WERI-Rb-1 (cell line): ENCODE measurements around the gene EVI2A.

ENCODE experiments used
- DNase-seq: peaks from one replicate; pipeline ENCODE4 v3.0.0-alpha.2; 2020
- H3K27ac ChIP-seq: fragments of 250-450 bp; sonication (Bioruptor Pico); 2 replicates; pipeline ENCODE4 v1.5.1; 2020; ENCODE audit warnings: mild to moderate bottlenecking, moderate library complexity
- H3K27me3 ChIP-seq: fragments of 250-450 bp; sonication (Bioruptor Pico); 2 replicates; pipeline ENCODE4 v1.5.1; 2021; ENCODE audit warnings: mild to moderate bottlenecking, low read depth, moderate library complexity; ENCODE audit not compliant: insufficient read depth, severe bottlenecking
- H3K36me3 ChIP-seq: fragments of 250-450 bp; sonication (Bioruptor Pico); 2 replicates; pipeline ENCODE4 v1.5.1; 2020; ENCODE audit warnings: mild to moderate bottlenecking, moderate library complexity
- H3K4me3 ChIP-seq: 2 replicates; pipeline ENCODE4 v1.5.1; 2011; ENCODE audit warnings: low read depth, mild to moderate bottlenecking, control low read depth, low read length
- H3K9me3 ChIP-seq: fragments of 250-450 bp; sonication (Bioruptor Pico); 2 replicates; pipeline ENCODE4 v1.5.1; 2021; ENCODE audit warnings: mild to moderate bottlenecking, moderate library complexity; ENCODE audit not compliant: severe bottlenecking
- TF ChIP-seq, protein P1 (sequence below): IDR thresholded peaks from 2 replicates; pipeline ENCODE4 v1.5.1; 2011; ENCODE audit warnings: low read depth, mild to moderate bottlenecking, control low read depth, inconsistent platforms, low read length

Gene EVI2A

DNA sequence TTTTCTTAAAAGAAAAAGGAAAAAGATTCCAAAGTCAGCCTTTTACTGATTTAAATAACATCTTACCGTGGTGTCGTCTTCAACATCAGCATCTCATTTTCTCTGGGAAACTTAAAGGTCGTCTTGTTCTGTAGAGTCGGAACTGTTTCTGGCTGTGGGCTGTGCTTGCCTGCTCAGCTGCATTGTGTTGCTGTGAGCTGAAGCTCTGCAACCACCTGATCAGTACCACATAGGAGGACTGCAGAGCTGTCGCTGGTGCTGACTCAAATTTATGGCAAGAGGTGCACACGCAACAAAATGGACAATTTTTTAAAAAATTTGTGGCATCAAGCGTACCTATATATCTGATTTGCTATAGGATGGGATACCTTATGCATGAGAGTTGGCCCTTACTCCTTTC, 24.3 kb downstream of the EVI2A start, which contains the start of gene OMG:
Gene OMG (minus strand): TSS at position 150 of the 400 bp plus-strand sequence. CDS start 908 bp downstream, outside the sequence.
- no peak for DNase-seq
- Histone ChIP-seq H3K9me3 (no peaks in the 10 kb centered on the region), H3K27ac (no peak within 1 kb of the TSS), H3K4me3 (no peak within 1 kb of the TSS), H3K36me3 (peaks cover under 1% of the 10 kb centered on the region), H3K27me3 (no peaks in the 10 kb centered on the region)
- TF ChIP-seq, protein P1, sequence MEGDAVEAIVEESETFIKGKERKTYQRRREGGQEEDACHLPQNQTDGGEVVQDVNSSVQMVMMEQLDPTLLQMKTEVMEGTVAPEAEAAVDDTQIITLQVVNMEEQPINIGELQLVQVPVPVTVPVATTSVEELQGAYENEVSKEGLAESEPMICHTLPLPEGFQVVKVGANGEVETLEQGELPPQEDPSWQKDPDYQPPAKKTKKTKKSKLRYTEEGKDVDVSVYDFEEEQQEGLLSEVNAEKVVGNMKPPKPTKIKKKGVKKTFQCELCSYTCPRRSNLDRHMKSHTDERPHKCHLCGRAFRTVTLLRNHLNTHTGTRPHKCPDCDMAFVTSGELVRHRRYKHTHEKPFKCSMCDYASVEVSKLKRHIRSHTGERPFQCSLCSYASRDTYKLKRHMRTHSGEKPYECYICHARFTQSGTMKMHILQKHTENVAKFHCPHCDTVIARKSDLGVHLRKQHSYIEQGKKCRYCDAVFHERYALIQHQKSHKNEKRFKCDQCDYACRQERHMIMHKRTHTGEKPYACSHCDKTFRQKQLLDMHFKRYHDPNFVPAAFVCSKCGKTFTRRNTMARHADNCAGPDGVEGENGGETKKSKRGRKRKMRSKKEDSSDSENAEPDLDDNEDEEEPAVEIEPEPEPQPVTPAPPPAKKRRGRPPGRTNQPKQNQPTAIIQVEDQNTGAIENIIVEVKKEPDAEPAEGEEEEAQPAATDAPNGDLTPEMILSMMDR: no peak

DNA sequence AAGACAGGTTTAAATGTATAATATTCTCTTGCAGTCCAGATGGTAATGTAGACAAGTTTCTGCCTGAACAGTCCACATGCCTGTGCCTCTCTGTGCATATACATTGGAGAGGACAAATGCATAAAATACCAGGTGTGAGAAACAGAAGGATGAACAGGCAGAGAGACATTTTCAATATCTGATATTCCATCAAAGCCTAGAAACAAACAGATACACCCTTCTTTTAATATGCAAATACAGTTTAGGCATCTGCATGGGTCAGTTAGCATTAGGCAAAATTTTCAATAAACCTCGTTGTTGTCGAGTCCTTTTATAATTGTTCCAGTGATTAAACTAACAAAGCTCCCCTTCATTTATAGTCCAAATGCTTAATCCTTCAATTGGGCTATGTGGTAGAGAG, 25.3 kb downstream of the EVI2A start:
- H3K9me3 ChIP-seq: no peaks in the 10 kb centered on the region
- H3K4me3 ChIP-seq: no peak overlapping the region
- peaks cover 6% of the 10 kb centered on the region for H3K36me3 ChIP-seq
- TF ChIP-seq, protein P1: no peak
- H3K27ac ChIP-seq: no peak overlapping the region
- DNase-seq: no peak
- H3K27me3 ChIP-seq: no peaks in the 10 kb centered on the region

DNA sequence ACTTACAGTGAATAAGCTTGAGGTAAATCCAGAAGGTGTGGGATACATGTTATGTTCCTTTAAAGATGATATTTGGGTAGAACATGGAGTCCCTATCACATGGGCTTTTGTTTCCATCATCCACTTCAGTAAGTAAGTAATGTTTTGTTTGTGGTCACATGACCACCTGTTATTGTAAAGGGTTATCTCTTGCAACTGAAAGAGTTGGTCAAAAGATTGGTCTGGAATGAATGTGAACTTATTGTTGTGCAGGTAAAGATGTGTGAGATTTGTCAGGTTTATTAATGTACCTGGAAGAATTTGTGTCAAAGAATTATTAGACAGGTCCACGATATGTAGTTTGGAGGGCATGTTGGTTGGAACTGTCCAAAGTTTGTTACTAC, 25.9 kb downstream of the EVI2A start:
- DNase-seq: no peak
- TF ChIP-seq, protein P1: no peak

DNA sequence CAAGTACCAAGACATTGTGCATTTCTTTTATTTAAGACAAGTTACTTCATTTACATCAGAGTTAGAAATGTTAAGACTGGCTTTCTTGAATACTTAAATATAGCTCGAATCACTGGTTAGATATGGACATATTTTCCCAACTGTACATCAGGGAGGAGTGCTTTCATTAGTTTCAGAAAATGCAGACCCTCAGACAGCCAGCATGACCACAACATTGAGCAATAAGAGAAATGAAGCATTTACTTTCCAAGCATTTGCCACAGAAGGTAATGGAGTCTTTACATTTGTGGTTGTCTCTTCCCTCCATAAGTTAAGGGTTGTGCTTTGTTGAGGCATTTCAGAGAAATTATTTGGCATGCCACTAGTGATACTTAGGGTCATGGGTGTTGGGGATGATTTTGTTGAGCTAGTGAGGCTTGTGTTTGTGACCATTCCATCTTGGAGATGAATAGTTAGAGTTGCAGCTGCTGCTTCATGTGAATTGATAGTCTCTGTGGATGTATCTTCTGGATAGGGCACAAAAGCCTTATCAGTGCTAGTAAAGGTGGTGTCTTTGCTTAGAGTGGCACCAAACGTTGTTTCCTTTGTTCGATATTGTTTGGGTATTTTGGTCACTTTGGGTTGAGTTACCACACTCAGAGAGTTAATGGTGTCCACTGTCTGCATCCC, 26.5 kb downstream of the EVI2A start:
- Histone ChIP-seq H3K9me3 (no peaks in the 10 kb centered on the region), H3K27ac (no peak overlapping the region), H3K36me3 (peaks cover 6% of the 10 kb centered on the region), H3K27me3 (no peaks in the 10 kb centered on the region), H3K4me3 (no peak overlapping the region)
- TF ChIP-seq, protein P1: no peak
- DNase-seq: no peak

More for the DNA sequence above, 25.9 kb downstream of the EVI2A start:
- Histone ChIP-seq H3K27ac (no peak overlapping the region), H3K4me3 (no peak overlapping the region), H3K27me3 (no peaks in the 10 kb centered on the region), H3K36me3 (peaks cover 6% of the 10 kb centered on the region), H3K9me3 (no peaks in the 10 kb centered on the region)

DNA sequence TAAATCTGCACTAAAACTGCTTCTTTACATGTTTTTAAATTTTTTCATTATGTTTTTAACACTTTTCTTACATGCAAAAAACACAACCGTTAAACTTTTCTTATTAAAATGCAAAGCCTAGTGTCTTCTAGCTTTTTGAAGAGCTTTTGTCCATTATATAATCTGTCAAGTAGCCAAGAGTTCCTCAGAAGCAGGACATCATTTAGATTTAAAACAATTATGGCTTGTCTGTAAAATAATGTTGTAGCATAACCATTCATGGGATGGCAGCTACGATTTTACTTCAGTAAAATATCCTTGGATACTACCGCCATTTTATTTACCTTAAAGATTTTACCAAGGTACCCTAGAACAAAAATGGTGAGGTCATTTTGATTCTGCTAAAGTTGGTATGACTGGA, 27.2 kb downstream of the EVI2A start:
- Histone ChIP-seq H3K36me3 (peaks cover 6% of the 10 kb centered on the region), H3K4me3 (no peak overlapping the region), H3K27me3 (no peaks in the 10 kb centered on the region), H3K27ac (no peak overlapping the region), H3K9me3 (no peaks in the 10 kb centered on the region)
- TF ChIP-seq, protein P1: no peak
- DNase-seq: no peak

DNA sequence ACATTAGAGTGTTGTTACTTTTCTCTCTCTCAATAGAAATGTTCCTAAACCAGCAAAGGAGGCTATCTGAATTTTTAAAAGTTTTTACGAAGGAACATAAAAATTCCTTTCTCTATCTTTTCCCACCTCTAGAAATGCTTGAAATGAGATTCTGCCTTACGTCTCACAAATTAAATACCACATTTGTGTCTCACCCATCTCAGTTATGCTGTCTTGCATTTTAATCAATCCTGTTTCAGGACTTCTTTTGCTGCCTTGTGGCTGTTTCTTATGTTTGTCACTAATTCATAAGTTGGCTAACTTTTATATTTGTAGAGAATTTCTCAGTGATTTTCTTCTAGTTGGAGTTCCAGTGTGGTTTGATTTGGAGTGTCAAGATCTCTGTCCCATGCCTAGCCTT, 27.8 kb downstream of the EVI2A start:
- TF ChIP-seq, protein P1: no peak
- DNase-seq: no peak
- Histone ChIP-seq H3K4me3 (no peak overlapping the region), H3K9me3 (no peaks in the 10 kb centered on the region), H3K27ac (no peak overlapping the region), H3K27me3 (no peaks in the 10 kb centered on the region), H3K36me3 (peaks cover 6% of the 10 kb centered on the region)
